ENCODE measurements around the gene KTN1. TPM values are rescaled to one million over a fixed set of nuclear protein-coding genes. Genes with fewer than 3 reads are reported as not detected.

KTN1 gene
- total RNA-seq, 1 experiment from 2014 or later = 180 TPM

- CTCF ChIA-PET = no interaction called here
Observed at GRCh38 chr14:55688566-55688965, 108.6 kb downstream of the KTN1 start.

GRCh38 chr14:55689981-55690871, 110.2 kb downstream of the KTN1 start:
- ChIA-PET CTCF (interaction anchor here (0.7 kb wide), 1 partner anchor 612 kb away, joined by 3 read pairs; no protein-coding TSS in a partner anchor), POLR2A (interaction anchor here (0.6 to 0.7 kb wide), 3 partner anchors 35 to 418 kb away, joined by 3 to 5 read pairs (median 3); no protein-coding TSS in a partner anchor)
- H3K4me3 Mint-ChIP-seq (ENCODE audit: unreplicated experiment) = no peak overlapping the region
- H3K36me3 Mint-ChIP-seq (ENCODE audit: insufficient read depth, unreplicated experiment) = peaks cover 24% of the 10 kb centered on the region
- DNase-seq (ENCODE audit: unreplicated experiment) = no peak
- no peak overlapping the region for H3K27ac Mint-ChIP-seq (ENCODE audit: low read depth, unreplicated experiment)
- no peak for TF ChIP-seq CTCF (IDR thresholded peaks at IDR 0.05; ENCODE audit: unreplicated experiment)
- no TSS peak for BruUV-seq (replicated peaks)
- H3K27me3 Mint-ChIP-seq (ENCODE audit: insufficient read depth, unreplicated experiment) = no peaks in the 10 kb centered on the region
- intact Hi-C loops (cut with micrococcal nuclease) = loop anchor here (5.0 kb wide), 1 partner anchor 243 kb away; no protein-coding TSS in a partner anchor
- H3K4me1 Mint-ChIP-seq (ENCODE audit: insufficient read depth, unreplicated experiment) = no peaks in the 10 kb centered on the region
- no peaks in the 10 kb centered on the region for H3K9me3 Mint-ChIP-seq (ENCODE audit: unreplicated experiment)

More at GRCh38 chr14:55688566-55688965, 108.6 kb downstream of the KTN1 start:
- POLR2A ChIA-PET = no interaction called here
- DNase-seq (ENCODE audit: unreplicated experiment) = no peak
- BruUV-seq (replicated peaks) = no TSS peak
- intact Hi-C loops (cut with micrococcal nuclease) = loop anchor here (5.0 kb wide), 1 partner anchor 241 kb away; no protein-coding TSS in a partner anchor
- H3K27me3 Mint-ChIP-seq (ENCODE audit: insufficient read depth, unreplicated experiment) = no peaks in the 10 kb centered on the region
- no peaks in the 10 kb centered on the region for H3K4me1 Mint-ChIP-seq (ENCODE audit: insufficient read depth, unreplicated experiment)
- H3K27ac Mint-ChIP-seq (ENCODE audit: low read depth, unreplicated experiment) = no peak overlapping the region
- no peaks in the 10 kb centered on the region for H3K9me3 Mint-ChIP-seq (ENCODE audit: unreplicated experiment)
- H3K36me3 Mint-ChIP-seq (ENCODE audit: insufficient read depth, unreplicated experiment) = peaks cover 37% of the 10 kb centered on the region
- no peak for TF ChIP-seq CTCF (IDR thresholded peaks at IDR 0.05; ENCODE audit: unreplicated experiment)
- H3K4me3 Mint-ChIP-seq (ENCODE audit: unreplicated experiment) = no peak overlapping the region

GRCh38 chr14:55691659-55692058, 111.7 kb downstream of the KTN1 start:
- POLR2A ChIA-PET = interaction anchor here (1.1 kb wide), 1 partner anchor 9 kb away, joined by 3 read pairs; no protein-coding TSS in a partner anchor
- H3K36me3 Mint-ChIP-seq (ENCODE audit: insufficient read depth, unreplicated experiment) = peaks cover 10% of the 10 kb centered on the region

More at GRCh38 chr14:55691659-55692058, 111.7 kb downstream of the KTN1 start:
- Mint-ChIP-seq H3K27me3 (ENCODE audit: insufficient read depth, unreplicated experiment) (no peaks in the 10 kb centered on the region), H3K4me3 (ENCODE audit: unreplicated experiment) (no peak overlapping the region), H3K27ac (ENCODE audit: low read depth, unreplicated experiment) (no peak overlapping the region), H3K4me1 (ENCODE audit: insufficient read depth, unreplicated experiment) (no peaks in the 10 kb centered on the region), H3K9me3 (ENCODE audit: unreplicated experiment) (no peaks in the 10 kb centered on the region)
- DNase-seq (ENCODE audit: unreplicated experiment) = no peak
- CTCF ChIA-PET = interaction anchor here (0.6 to 1.1 kb wide), 4 partner anchors 13 to 747 kb away, joined by 3 to 4 read pairs (median 3); no protein-coding TSS in a partner anchor
- no peak for TF ChIP-seq CTCF (IDR thresholded peaks at IDR 0.05; ENCODE audit: unreplicated experiment)
- no TSS peak for BruUV-seq (replicated peaks)
- intact Hi-C loops (cut with micrococcal nuclease) = no loop called here

Measured in MCF 10A (cell line).